Astrocyte of the cerebellum (primary cell): ENCODE results near the gene KAT7.

Experiments
- DNase-seq: peaks from one replicate; pipeline ENCODE4 v3.0.0-alpha.2; 2011; ENCODE audit warnings: low read depth
- H3K4me3 ChIP-seq: 2 replicates; pipeline ENCODE4 v1.5.1; 2011; ENCODE audit warnings: mild to moderate bottlenecking, low read depth, low read length, moderate library complexity
- CTCF ChIP-seq: IDR thresholded peaks from 2 replicates; pipeline ENCODE4 v1.5.1; 2012; ENCODE audit warnings: low read length, low read depth, moderate library complexity, mild to moderate bottlenecking; ENCODE audit errors: missing control alignments
- in situ Hi-C: cut with HindIII; loops from 2 replicates; pipeline ENCODE4 v1.10.0; 2017; ENCODE audit warnings: low sequenced_read_pairs

Gene KAT7

GRCh38 chr17:49817993-49818392, 29.5 kb downstream of the KAT7 start:
- DNase-seq = no peak
- in situ Hi-C loops = no loop called here

GRCh38 chr17:49819138-49819537, 30.7 kb downstream of the KAT7 start:
- no peak for TF ChIP-seq CTCF
- DNase-seq = no peak
- H3K4me3 ChIP-seq = no peak overlapping the region
- in situ Hi-C loops = no loop called here

More at GRCh38 chr17:49817993-49818392, 29.5 kb downstream of the KAT7 start:
- no peak overlapping the region for H3K4me3 ChIP-seq
- TF ChIP-seq CTCF = no peak

GRCh38 chr17:49819651-49820050, 31.2 kb downstream of the KAT7 start:
- no peak for DNase-seq
- TF ChIP-seq CTCF = no peak
- H3K4me3 ChIP-seq = no peak overlapping the region
- in situ Hi-C loops = no loop called here

- no peak for TF ChIP-seq CTCF
- in situ Hi-C loops = no loop called here
- no peak for DNase-seq
- no peak overlapping the region for H3K4me3 ChIP-seq
Observed at GRCh38 chr17:49820773-49821172, 32.3 kb downstream of the KAT7 start.

- no peak overlapping the region for H3K4me3 ChIP-seq
- no peak for DNase-seq
- TF ChIP-seq CTCF = no peak
- in situ Hi-C loops = no loop called here
Observed at GRCh38 chr17:49821466-49821865, 33.0 kb downstream of the KAT7 start.

GRCh38 chr17:49821916-49822315, 33.4 kb downstream of the KAT7 start:
- no peak overlapping the region for H3K4me3 ChIP-seq
- in situ Hi-C loops = no loop called here
- no peak for DNase-seq
- TF ChIP-seq CTCF = no peak

- DNase-seq = no peak
Observed at GRCh38 chr17:49822829-49823228, 34.3 kb downstream of the KAT7 start.

More at GRCh38 chr17:49822829-49823228, 34.3 kb downstream of the KAT7 start:
- no peak for TF ChIP-seq CTCF
- in situ Hi-C loops = no loop called here
- no peak overlapping the region for H3K4me3 ChIP-seq
